ENCODE data around the gene MTMR3. TPM values are rescaled to one million over a fixed set of nuclear protein-coding genes. Genes with fewer than 3 reads are reported as not detected.

The MTMR3 gene
- total RNA-seq, 1 experiment from 2014 or later: 27.3 TPM

DNA sequence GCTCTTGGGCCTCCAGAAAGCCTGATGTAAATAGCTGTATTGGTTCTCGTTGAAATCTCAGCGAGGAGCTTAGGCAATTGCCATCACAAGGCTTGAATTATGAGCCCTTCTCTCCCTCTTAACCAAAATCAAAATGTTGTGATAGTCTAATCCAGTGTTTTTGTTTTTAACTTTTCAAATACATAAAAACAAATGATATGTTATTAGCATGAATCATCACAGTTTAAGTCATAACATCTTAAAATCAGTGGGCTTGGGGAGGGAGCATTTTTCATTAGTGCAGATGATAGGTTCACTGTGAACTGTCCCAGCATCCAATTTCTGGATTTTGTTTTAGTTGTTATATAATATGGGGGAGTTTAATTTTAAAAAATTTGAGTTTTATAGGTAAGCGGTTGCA, 148.4 kb downstream of the MTMR3 start:
- Histone ChIP-seq H3K4me3 (ENCODE audit: low read depth, low read length) (no peak overlapping the region), H3K36me3 (ENCODE audit: control insufficient read depth, insufficient read depth, low read length) (peaks cover 2% of the 10 kb centered on the region), H3K9me3 (no peaks in the 10 kb centered on the region), H3K27me3 (replicated peaks; ENCODE audit: control insufficient read depth, insufficient read depth, low read length) (no peaks in the 10 kb centered on the region), H3K4me1 (peaks cover 3% of the 10 kb centered on the region)
- intact Hi-C loops (cut with micrococcal nuclease; ENCODE audit: unreplicated experiment): no loop called here
- no peak for TF ChIP-seq CTCF (IDR thresholded peaks at IDR 0.05; ENCODE audit: insufficient read depth in 1 of 2, low read depth in 1 of 2, low read length in 1 of 2, severe bottlenecking in 1 of 2, unreplicated experiment in 1 of 2)
- Mint-ChIP-seq H3K9me3 (ENCODE audit: unreplicated experiment) (no peaks in the 10 kb centered on the region), H3K27me3 (ENCODE audit: insufficient read depth, unreplicated experiment) (no peaks in the 10 kb centered on the region), H3K36me3 (ENCODE audit: insufficient read depth, unreplicated experiment) (peaks cover 18% of the 10 kb centered on the region), H3K4me1 (ENCODE audit: low read depth, unreplicated experiment) (peaks cover 9% of the 10 kb centered on the region), H3K27ac (ENCODE audit: unreplicated experiment) (no peak overlapping the region), H3K4me3 (ENCODE audit: unreplicated experiment) (no peak overlapping the region)
- BruUV-seq (replicated peaks): no TSS peak
- ChIA-PET CTCF (no interaction called here), POLR2A (no interaction called here)
- DNase-seq: no peak

- H3K4me3 Mint-ChIP-seq (ENCODE audit: unreplicated experiment): no peak overlapping the region
- BruUV-seq (replicated peaks): no TSS peak
- no peak overlapping the region for H3K27ac Mint-ChIP-seq (ENCODE audit: unreplicated experiment)
- ChIA-PET CTCF (no interaction called here), POLR2A (no interaction called here)
- no peaks in the 10 kb centered on the region for H3K9me3 Mint-ChIP-seq (ENCODE audit: unreplicated experiment)
- no peak for TF ChIP-seq CTCF (IDR thresholded peaks at IDR 0.05; ENCODE audit: insufficient read depth in 1 of 2, low read depth in 1 of 2, low read length in 1 of 2, severe bottlenecking in 1 of 2, unreplicated experiment in 1 of 2)
- H3K4me1 Mint-ChIP-seq (ENCODE audit: low read depth, unreplicated experiment): peaks cover 12% of the 10 kb centered on the region
- Histone ChIP-seq H3K9me3 (no peaks in the 10 kb centered on the region), H3K4me1 (peaks cover 9% of the 10 kb centered on the region), H3K4me3 (ENCODE audit: low read depth, low read length) (no peak overlapping the region), H3K27me3 (replicated peaks; ENCODE audit: control insufficient read depth, insufficient read depth, low read length) (no peaks in the 10 kb centered on the region), H3K36me3 (ENCODE audit: control insufficient read depth, insufficient read depth, low read length) (no peaks in the 10 kb centered on the region; the same call in 1 of the 2 replicates)
- H3K27me3 Mint-ChIP-seq (ENCODE audit: insufficient read depth, unreplicated experiment): no peaks in the 10 kb centered on the region
- no peak for DNase-seq
- peaks cover 12% of the 10 kb centered on the region for H3K36me3 Mint-ChIP-seq (ENCODE audit: insufficient read depth, unreplicated experiment)
- intact Hi-C loops (cut with micrococcal nuclease; ENCODE audit: unreplicated experiment): no loop called here
Observed at GRCh38 chr22:30031764-30032455, 148.9 kb downstream of the MTMR3 start.

DNA sequence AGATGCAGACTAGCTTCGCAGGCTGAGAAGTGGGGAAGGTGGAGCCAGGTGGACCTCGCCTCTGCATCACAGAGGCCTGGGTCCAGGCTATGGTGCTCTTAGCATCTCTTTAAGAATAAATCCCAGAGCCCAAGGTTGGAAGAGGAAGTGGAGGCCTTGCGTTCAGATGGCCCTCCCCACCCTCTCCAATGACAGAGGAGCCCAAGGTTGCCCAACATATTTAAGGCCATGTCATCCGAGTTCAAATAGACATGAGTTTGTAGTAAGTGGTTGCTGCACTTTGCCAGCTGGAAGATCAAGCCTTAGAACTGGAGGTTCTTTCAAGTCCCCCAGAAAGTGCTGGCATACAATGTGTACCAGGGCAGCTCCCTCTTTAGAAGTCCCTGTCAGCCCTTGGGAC, 150.2 kb downstream of the MTMR3 start:
- no peaks in the 10 kb centered on the region for H3K27me3 ChIP-seq (replicated peaks; ENCODE audit: control insufficient read depth, insufficient read depth, low read length)
- H3K4me1 Mint-ChIP-seq (ENCODE audit: low read depth, unreplicated experiment): peaks cover 17% of the 10 kb centered on the region
- peaks cover 7% of the 10 kb centered on the region for H3K36me3 Mint-ChIP-seq (ENCODE audit: insufficient read depth, unreplicated experiment)
- intact Hi-C loops (cut with micrococcal nuclease; ENCODE audit: unreplicated experiment): no loop called here
- no peaks in the 10 kb centered on the region; the same call in 1 of the 2 replicates for H3K36me3 ChIP-seq (ENCODE audit: control insufficient read depth, insufficient read depth, low read length)
- no peaks in the 10 kb centered on the region for H3K9me3 Mint-ChIP-seq (ENCODE audit: unreplicated experiment)
- H3K27me3 Mint-ChIP-seq (ENCODE audit: insufficient read depth, unreplicated experiment): no peaks in the 10 kb centered on the region
- H3K4me3 Mint-ChIP-seq (ENCODE audit: unreplicated experiment): no peak overlapping the region
- H3K27ac Mint-ChIP-seq (ENCODE audit: unreplicated experiment): no peak overlapping the region
- ChIA-PET POLR2A (no interaction called here), CTCF (no interaction called here)
- no peak for DNase-seq
- H3K4me3 ChIP-seq (ENCODE audit: low read depth, low read length): no peak overlapping the region
- no peak for TF ChIP-seq CTCF (IDR thresholded peaks at IDR 0.05; ENCODE audit: insufficient read depth in 1 of 2, low read depth in 1 of 2, low read length in 1 of 2, severe bottlenecking in 1 of 2, unreplicated experiment in 1 of 2)
- no TSS peak for BruUV-seq (replicated peaks)
- H3K4me1 ChIP-seq: peaks cover 9% of the 10 kb centered on the region
- H3K9me3 ChIP-seq: no peaks in the 10 kb centered on the region

All from Caco-2 (cell line).